HG03135 (cell line): Measurements from ENCODE around the gene FAM120C.

Experiments used
- ATAC-seq: cut with Tn5 transposase; IDR thresholded peaks from one replicate; pipeline ENCODE4 v1.9.1; 2021; ENCODE audit warnings: mild to moderate bottlenecking, moderate library complexity; ENCODE audit not compliant: unreplicated experiment

The FAM120C gene

GRCh38 chrX:54042609-54043021 lies 140.4 kb downstream of the FAM120C start:
- no peak for ATAC-seq

DNA sequence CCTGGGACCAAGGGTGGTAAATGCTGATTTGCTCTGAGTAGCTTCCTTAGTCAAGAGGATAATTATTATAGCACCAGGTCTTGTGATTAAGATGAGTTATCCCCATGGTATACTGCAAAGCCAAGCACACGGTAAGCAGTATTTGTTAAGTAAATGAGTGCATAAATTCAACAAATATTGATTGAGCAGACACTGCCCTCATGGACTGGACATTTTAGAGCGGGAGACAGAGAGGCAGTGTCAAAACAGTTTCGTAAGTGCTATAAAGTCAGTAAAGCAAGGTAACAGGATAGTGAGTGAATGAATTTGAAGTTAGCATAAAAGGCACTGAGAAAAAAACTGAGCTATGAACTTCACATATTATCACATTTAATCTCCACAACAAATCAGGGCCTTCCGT lies 152.7 kb downstream of the FAM120C start:
- no peak for ATAC-seq

DNA sequence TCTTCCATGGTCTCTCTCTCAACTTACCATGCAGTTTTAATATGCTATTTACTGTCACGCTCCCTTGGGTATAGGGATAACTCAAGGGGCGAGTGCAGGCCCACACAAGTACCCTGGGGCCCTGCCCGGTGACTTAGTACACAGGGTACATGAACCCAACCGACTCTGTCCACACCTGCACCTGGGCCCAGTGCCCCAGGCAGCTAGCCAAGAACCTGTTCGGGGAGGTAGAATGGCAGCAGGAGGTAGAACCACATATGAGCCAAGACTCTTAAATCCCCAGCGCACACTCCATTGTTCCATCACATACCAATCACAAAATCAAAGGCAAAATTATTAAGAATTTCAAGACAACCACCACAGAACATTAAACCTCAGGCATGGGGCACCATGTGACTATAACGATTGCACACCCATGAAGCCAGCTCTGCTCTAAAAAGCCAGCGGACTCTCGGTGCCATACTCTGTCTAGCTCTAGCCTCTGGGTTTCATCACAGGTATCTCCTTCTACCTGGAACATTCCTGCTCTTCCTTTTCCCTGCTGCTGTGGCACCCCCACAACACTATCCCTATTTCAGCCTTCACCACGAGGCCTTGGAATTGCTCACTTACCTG lies 153.4 kb downstream of the FAM120C start:
- no peak for ATAC-seq

GRCh38 chrX:54024350-54024749 lies 158.7 kb downstream of the FAM120C start:
- ATAC-seq: no peak
